OCI-LY7 (cell line): ENCODE results near the gene CARD11. TPM values are rescaled to one million over a fixed set of nuclear protein-coding genes. Genes with fewer than 3 reads are reported as not detected.

Source experiments
- BruUV-seq: library from RNA; stranded (reverse); fragments of 400-500 nt; replicated peaks from 2 replicates; lab custom pipeline; 2021; lab: Mats Ljungman, UMichigan
- CTCF ChIA-PET: fragments of 300-600 bp; sonication (Branson Sonifier 250); formaldehyde crosslinking; loops from one replicate; lab custom pipeline; 2022; ENCODE audit warnings: antibody characterized with exemption; ENCODE audit not compliant: unreplicated experiment; lab: Charles Lee
- POLR2A ChIA-PET: fragments of 300-600 bp; sonication (Branson Sonifier 250); formaldehyde crosslinking; loops from one replicate; lab custom pipeline; 2022; ENCODE audit warnings: antibody characterized with exemption; lab: Charles Lee
- DNase-seq: peaks from one replicate; pipeline ENCODE4 v3.0.0-alpha.2; 2015; ENCODE audit warnings: low spot score
- H2AFZ ChIP-seq: fragments of 200-600 bp; sonication (generic), shearing (Covaris generic); 2 replicates; pipeline ENCODE4 v1.6.1; 2014; ENCODE audit warnings: mild to moderate bottlenecking, antibody characterized with exemption, low read length, moderate library complexity
- H3K27ac ChIP-seq: fragments of 200-600 bp; sonication (generic); 2 replicates; pipeline ENCODE4 v1.5.1; 2014; ENCODE audit warnings: mixed run types, low read depth, mild to moderate bottlenecking, moderate library complexity, low read length, inconsistent platforms; ENCODE audit not compliant: poor library complexity, severe bottlenecking
- H3K36me3 ChIP-seq: fragments of 200-600 bp; sonication (generic); 2 replicates; pipeline ENCODE4 v1.6.1; 2014; ENCODE audit warnings: mild to moderate bottlenecking, antibody characterized with exemption, low read length, moderate library complexity, mixed read lengths; ENCODE audit not compliant: insufficient read depth
- H3K4me1 ChIP-seq: fragments of 200-600 bp; sonication (generic); 2 replicates; pipeline ENCODE4 v1.5.1; 2014; ENCODE audit warnings: mild to moderate bottlenecking, low read length; ENCODE audit not compliant: insufficient read depth, poor library complexity, severe bottlenecking
- H3K4me2 ChIP-seq: fragments of 200-600 bp; sonication (generic); 2 replicates; pipeline ENCODE4 v1.6.1; 2014; ENCODE audit warnings: mild to moderate bottlenecking, low read length
- H3K4me3 ChIP-seq: fragments of 200-600 bp; sonication (generic); 2 replicates; pipeline ENCODE4 v1.5.1; 2014; ENCODE audit warnings: mild to moderate bottlenecking, low read depth, low read length; ENCODE audit not compliant: poor library complexity, severe bottlenecking
- H3K79me2 ChIP-seq: fragments of 200-600 bp; sonication (generic); 2 replicates; pipeline ENCODE4 v1.6.1; 2016; ENCODE audit warnings: low read depth, mild to moderate bottlenecking, low read length, moderate library complexity, mixed read lengths; ENCODE audit not compliant: insufficient read depth
- H3K9me2 ChIP-seq: fragments of 200-600 bp; sonication (generic); 2 replicates; pipeline ENCODE4 v1.6.1; 2016; ENCODE audit warnings: mild to moderate bottlenecking, low read length, mixed read lengths; ENCODE audit not compliant: insufficient read depth
- H3K9me3 ChIP-seq: fragments of 200-600 bp; sonication (generic); 2 replicates; pipeline ENCODE4 v1.6.1; 2014; ENCODE audit warnings: mild to moderate bottlenecking, mixed run types, low read length, mixed read lengths
- H4K20me1 ChIP-seq: fragments of 200-600 bp; sonication (generic); 2 replicates; pipeline ENCODE4 v1.6.1; 2014; ENCODE audit warnings: mild to moderate bottlenecking, antibody characterized with exemption, low read length, moderate library complexity, mixed read lengths; ENCODE audit not compliant: insufficient read depth
- CTCF ChIP-seq: fragments of 200-600 bp; sonication (generic); conservative IDR thresholded peaks from 2 replicates; pipeline ENCODE4 v1.5.1; 2014; ENCODE audit warnings: mild to moderate bottlenecking, antibody characterized with exemption, low read length, moderate library complexity, mixed read lengths
- EZH2phosphoT487 ChIP-seq: fragments of 200-600 bp; sonication (generic); IDR thresholded peaks from 2 replicates; pipeline ENCODE4 v1.6.1; 2018; ENCODE audit warnings: low read depth, borderline replicate concordance, mild to moderate bottlenecking, mixed run types, antibody characterized with exemption, low read length, moderate library complexity, mixed read lengths
- intact Hi-C: fragments of 100-400 bp; cut with micrococcal nuclease; formaldehyde crosslinking; loops from one replicate; pipeline ENCODE4 v1.10.0; 2022; ENCODE audit not compliant: unreplicated experiment
- total RNA-seq, 2 experiments: library from RNA; depleted of rRNA in 1 of 2; stranded (reverse); fragments of >200 nt in 1 of 2; shearing (Covaris generic) in 1 of 2; gene quantifications; 2 replicates each; pipeline ENCODE4 v1.2.3, GENCODE V29; 2014 to 2022

CARD11 gene
- total RNA-seq, 2 experiments from 2014 or later, result 33.8 to 63.5 TPM

DNA sequence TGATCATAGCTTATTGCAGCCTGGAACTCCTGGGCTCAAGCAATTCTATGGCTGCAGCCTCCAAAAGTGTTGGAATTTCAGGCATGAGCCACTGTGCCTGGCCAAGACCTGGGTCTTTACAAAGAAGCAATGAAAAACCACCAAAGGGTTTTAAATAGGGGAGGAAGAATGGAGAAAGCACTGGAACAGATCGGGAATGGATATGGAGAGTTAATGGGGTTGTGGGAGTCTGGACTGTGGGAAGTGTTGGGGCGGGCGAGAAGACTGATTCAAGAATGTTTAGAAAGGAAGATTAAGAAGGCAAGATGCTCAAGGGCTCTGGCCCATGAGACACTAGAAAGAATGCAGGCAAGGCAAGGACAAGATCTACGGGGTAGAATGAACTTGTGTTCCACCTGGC, 98.5 kb downstream of the CARD11 start:
- Histone ChIP-seq H3K4me3 (no peak overlapping the region), H4K20me1 (no peaks in the 10 kb centered on the region), H3K36me3 (peaks cover 49% of the 10 kb centered on the region), H3K9me2 (no peaks in the 10 kb centered on the region), H3K27ac (no peak overlapping the region), H2AFZ (no peak overlapping the region), H3K4me2 (no peak overlapping the region), H3K4me1 (no peaks in the 10 kb centered on the region), H3K9me3 (peaks cover 3% of the 10 kb centered on the region; the same call in 1 of the 2 replicates), H3K79me2 (no peaks in the 10 kb centered on the region)
- TF ChIP-seq CTCF (no peak), EZH2phosphoT487 (no peak)
- POLR2A ChIA-PET, result no interaction called here
- intact Hi-C loops, result no loop called here
- CTCF ChIA-PET, result no interaction called here
- no peak for DNase-seq
- no TSS peak for BruUV-seq

DNA sequence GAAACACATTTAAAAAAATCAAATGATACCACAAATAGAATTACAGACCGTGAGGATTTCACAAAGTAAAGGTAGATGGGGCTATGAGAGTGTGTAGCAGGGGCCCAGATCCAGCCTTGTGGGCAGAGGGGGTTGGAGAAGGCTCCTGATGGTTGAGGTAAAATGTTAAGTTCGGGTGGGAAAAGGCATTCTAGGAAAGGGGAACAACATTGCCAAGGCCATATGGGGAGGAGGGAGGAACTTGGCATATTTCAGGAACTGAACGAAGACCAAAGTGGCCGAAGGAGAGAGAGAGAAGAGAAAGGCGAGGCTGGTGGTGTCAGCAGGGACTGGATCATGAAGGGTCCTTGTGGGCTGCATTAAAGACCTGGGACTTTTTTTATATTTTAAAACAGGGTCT, 98.9 kb downstream of the CARD11 start:
- ChIA-PET POLR2A (no interaction called here), CTCF (no interaction called here)
- no peaks in the 10 kb centered on the region for H4K20me1 ChIP-seq
- H3K9me3 ChIP-seq, result no peaks in the 10 kb centered on the region
- H3K36me3 ChIP-seq, result peaks cover 50% of the 10 kb centered on the region
- no peak for DNase-seq
- no peak overlapping the region for H2AFZ ChIP-seq
- no peaks in the 10 kb centered on the region for H3K79me2 ChIP-seq
- H3K27ac ChIP-seq, result no peak overlapping the region
- BruUV-seq, result no TSS peak
- no peaks in the 10 kb centered on the region for H3K4me1 ChIP-seq
- no peak overlapping the region for H3K4me2 ChIP-seq
- H3K4me3 ChIP-seq, result no peak overlapping the region
- H3K9me2 ChIP-seq, result no peaks in the 10 kb centered on the region
- TF ChIP-seq CTCF (no peak), EZH2phosphoT487 (no peak)
- intact Hi-C loops, result no loop called here

- H3K9me3 ChIP-seq, result no peaks in the 10 kb centered on the region
- CTCF ChIA-PET, result no interaction called here
- intact Hi-C loops, result no loop called here
- no peaks in the 10 kb centered on the region for H3K9me2 ChIP-seq
- no peaks in the 10 kb centered on the region for H4K20me1 ChIP-seq
- H2AFZ ChIP-seq, result no peak overlapping the region
- no peak overlapping the region for H3K4me2 ChIP-seq
- TF ChIP-seq CTCF (no peak), EZH2phosphoT487 (no peak)
- H3K4me3 ChIP-seq, result no peak overlapping the region
- peaks cover 53% of the 10 kb centered on the region for H3K36me3 ChIP-seq
- no peaks in the 10 kb centered on the region for H3K4me1 ChIP-seq
- no peak overlapping the region for H3K27ac ChIP-seq
- BruUV-seq, result no TSS peak
- POLR2A ChIA-PET, result no interaction called here
- H3K79me2 ChIP-seq, result no peaks in the 10 kb centered on the region
- no peak for DNase-seq
These were observed 99.6 kb downstream of the CARD11 start for GRCh38 chr7:2943851-2944601.
